HG03025 (cell line): Measurements from ENCODE around the gene KIF21A.
A peak's percentile ranks its signal among the peaks of the same experiment; 100 is the strongest.

Experiments
- ATAC-seq: cut with Tn5 transposase; IDR thresholded peaks from one replicate; pipeline ENCODE4 v1.9.1; 2021; ENCODE audit warnings: mild to moderate bottlenecking, moderate library complexity; ENCODE audit not compliant: unreplicated experiment, low FRiP score

KIF21A gene

GRCh38 chr12:39393179-39393578 is 49.7 kb downstream of the KIF21A start:
- no peak for ATAC-seq

DNA sequence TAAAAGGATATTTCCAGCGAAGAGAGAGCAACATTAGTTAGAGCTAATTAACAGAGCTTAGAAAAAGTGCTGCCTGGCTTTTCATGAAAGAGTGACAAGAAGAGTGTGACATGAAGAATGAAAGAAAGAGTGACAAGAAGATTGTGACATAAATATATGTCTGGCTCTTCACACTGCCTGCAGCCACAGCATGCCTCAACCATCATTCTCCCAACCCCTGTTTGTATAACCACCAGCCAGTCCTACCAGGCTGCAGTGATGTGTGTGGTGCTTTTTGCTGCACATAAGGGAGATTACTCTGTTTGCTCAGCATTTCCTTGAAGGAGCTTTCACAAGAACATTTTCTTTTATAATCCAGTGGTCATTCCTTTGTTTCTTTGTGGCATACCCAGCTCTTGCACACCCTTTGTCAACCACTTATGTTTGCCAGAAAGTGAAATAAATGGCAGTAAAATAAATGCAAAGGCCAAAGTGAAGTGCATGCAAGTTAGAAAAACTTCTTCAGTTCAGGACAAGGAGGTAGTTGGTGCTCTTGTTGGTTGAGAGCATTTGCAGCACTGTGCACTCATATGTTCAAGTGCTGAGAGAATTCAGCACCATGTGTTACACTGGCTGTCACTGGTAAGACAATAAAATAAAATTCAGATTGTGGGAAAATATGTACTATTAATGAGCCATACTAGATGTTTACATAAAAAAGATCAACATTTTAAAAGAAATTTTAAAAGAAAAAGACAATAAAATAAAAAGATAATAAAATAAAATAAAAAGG is 50.6 kb downstream of the KIF21A start:
- no peak for ATAC-seq

GRCh38 chr12:39390752-39391151 is 52.2 kb downstream of the KIF21A start:
- ATAC-seq, result no peak

- ATAC-seq, result no peak
Observed at GRCh38 chr12:39389399-39390150, 53.3 kb downstream of the KIF21A start.

DNA sequence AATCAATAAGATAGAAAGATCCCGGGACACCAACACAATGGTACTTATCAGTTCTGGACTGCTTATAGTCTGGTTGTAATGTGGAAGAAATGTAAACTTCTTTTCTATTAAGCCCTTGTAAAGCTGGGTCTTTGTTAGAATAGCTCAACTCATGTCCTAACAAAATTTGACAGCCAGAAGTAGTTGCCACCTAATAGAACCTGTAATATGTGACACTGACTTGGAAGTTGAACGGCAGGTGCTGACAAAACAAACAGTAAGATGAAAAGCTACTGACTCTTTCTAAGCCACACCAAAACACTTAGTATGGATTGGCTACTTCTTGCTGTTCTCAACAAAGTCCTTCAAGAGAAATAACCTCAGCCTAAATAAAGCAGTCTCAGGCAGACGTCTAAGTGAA is 56.6 kb downstream of the KIF21A start:
- no peak for ATAC-seq

DNA sequence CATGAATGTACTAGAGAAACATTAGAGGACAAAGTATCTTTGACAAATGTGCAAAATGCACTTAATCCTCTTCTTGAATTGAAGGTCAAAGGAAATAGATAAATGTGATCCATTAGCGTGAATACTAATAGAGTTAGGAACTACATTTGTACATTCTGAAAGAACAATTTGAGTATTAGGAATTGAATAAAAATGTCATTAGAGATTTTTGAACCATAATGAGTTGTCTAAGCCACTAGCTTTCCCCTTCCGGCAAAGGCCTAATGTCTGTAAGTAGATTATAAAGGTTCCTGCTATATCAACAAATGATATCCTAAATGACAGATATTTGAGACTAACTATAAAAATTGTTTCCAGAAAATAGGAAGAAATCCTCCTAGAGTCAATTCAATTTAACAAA is 59.8 kb downstream of the KIF21A start:
- ATAC-seq, result no peak

GRCh38 chr12:39380090-39380489 is 62.8 kb downstream of the KIF21A start:
- no peak for ATAC-seq

DNA sequence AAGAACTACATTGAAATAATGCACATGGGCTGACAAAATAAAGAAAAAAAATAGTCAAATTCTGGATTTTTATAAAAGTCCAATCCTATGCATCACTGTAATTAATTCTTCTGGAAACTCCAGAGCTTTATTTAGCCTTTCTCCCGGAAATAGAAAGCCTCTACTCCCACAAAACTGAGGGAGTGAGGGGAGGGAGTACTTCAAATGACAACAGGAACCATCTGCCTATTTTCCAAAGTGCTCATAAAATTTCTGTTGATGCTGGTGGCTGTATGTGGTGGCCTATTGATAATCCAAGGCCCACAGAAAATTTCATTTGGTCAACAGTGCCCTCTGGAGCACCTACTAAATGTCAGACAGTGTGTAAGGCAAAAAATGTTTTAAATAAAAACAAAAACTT is 64.6 kb downstream of the KIF21A start:
- no peak for ATAC-seq

DNA sequence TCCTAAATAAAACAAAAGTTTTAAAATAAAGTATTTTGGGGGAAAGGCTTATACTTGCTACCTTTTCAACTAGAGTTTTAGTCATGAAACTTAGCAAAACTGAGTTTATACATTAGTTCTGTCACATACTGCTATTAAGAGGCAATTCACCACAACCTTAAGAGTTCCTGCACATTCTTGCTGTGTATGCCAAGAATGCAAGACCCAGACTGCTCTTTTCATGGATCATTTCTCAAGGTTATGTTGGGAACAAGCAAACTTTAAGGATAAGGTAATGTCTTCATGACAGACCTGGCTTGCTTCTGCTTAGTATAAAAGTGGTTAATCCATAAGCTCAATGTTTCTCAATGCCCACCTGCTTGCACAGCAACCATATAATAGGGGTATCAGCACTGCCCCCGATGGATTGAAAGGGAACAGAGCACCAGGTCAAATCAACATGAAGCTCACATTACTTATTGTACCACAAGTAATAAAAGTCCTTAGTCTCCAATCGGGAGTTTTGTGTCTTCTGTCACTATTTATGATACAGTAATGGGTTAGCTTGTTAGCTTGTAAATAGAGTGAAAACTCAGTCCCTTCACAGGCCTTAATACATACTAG is 67.6 kb downstream of the KIF21A start:
- no peak for ATAC-seq

GRCh38 chr12:39372929-39373328 is 70.0 kb downstream of the KIF21A start:
- peak; percentile 83 for ATAC-seq

GRCh38 chr12:39372204-39372925 is 70.6 kb downstream of the KIF21A start:
- no peak for ATAC-seq

- no peak for ATAC-seq
Observed at GRCh38 chr12:39369756-39370155, 73.2 kb downstream of the KIF21A start.

GRCh38 chr12:39368891-39369290 is 74.0 kb downstream of the KIF21A start:
- ATAC-seq, result no peak

DNA sequence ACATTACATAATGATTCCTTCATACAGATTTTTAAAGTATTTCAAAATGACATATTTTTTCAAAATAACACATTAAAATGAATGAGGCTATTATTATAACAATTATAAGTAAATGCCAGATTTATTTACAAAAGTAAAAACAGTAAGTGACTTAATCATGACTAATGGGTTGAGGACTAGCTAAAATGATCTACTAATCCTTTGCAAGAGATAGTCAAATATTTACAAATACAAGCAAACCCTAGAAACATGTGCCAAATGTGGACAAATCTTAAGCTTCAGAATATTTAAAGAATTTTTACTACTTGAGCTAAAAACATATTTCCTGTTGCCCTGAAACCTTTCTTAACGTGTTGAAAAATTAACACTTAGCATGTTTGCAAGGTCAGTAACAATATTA is 74.8 kb downstream of the KIF21A start:
- ATAC-seq, result no peak

DNA sequence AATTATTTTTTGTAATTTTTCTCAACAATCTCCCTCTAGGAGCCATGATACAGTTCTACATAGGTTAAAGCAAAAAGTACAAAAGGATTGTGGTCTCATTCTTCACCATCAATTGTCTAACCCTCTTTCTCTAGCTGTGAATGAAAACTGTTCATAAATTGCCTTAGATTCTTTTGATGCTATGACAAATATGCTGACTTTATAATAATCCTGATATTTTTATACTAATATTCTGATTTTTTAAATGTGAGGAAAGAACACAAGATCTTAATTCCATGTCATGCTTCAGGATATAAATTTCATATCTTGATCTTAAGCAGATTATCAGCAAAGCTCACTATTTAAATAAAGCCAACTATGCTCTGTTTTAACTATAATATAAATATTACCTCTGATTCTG is 75.4 kb downstream of the KIF21A start:
- ATAC-seq, result no peak

DNA sequence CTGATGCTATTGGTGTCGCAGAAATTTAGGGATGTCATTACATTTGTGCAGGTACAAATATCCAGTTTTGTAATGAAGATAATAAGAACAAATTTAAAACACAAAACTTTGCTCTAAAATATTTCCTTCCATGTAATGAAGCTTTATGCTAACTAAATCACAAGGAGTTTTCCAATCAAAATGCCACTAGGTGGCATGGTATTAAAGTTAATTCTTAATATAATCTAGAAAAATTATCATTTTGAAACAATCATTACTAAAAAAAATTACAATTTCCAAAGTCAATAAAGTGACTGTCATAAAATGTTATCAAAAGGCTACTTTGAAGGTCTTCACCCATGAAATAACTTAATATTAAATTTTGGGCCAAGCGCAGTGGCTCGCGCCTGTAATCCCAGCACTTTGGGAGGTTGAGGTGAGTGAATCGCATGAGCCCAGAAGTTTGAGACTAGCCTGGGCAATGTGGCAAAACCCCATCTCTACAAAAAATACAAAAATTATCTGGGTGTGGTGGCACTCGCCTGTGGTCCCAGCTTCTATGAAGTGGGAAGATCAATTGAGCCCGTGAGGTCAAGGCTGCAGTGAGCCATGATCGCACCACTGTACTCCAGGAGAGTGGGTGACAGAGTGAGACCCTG is 77.4 kb downstream of the KIF21A start:
- ATAC-seq, result no peak

- no peak for ATAC-seq
Observed at GRCh38 chr12:39364196-39364595, 78.7 kb downstream of the KIF21A start.

DNA sequence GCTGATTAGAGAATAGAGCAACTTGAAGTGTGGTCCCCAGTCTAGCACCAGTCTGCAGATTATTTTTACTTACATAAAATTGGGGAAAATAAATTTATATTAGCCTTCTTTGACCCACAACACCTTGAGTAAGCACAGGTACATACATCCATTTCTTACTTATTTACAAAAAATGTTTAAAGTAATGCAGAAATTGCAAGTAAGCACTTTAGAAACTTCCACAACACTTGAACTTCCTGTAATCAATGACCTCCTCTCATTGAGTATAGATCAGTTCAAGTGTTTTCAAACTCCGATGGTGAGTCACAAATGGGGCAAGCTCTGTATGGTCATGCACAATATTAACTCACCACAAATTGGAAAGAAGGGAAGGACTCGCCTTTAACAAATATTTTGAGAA is 83.3 kb downstream of the KIF21A start:
- ATAC-seq, result no peak

DNA sequence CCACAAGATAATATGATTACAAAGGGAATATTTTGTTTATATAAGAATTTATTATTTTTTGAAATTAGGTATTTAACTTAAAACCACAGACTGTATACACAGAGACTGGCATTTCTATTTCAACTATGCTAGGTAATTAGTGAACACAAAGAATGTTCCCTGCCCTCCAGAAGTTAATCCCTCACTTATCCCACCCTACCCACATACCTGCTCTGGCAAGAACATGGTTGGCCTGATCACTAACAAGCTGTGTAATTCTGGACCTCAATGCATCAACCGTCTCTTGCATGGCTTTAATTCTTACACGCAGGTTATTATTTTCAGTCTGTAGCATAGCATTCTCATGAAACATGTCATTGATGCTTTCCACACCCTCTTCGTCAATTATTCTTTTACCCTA is 85.9 kb downstream of the KIF21A start:
- no peak for ATAC-seq

GRCh38 chr12:39355841-39356240 is 87.1 kb downstream of the KIF21A start:
- peak; percentile 76 for ATAC-seq

DNA sequence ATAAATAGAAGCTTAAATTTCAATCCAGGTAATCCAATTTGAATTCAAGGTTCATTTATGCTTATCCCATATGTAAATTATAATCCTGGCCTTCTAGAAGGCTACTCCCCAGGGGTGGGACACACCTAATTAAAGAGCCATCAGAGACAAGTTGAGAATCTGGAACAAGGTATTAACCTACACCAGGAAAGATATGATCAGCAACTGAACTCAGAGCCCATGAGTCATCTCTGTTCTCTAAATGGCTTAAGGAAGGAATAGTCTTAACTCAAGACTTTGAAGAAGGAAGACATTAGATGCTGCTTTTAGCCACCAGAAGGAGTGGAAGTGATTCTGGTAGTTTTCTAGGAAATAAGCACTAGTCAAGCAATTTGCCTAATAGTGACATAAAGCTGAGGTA is 88.0 kb downstream of the KIF21A start:
- ATAC-seq, result no peak
